Effector memory CD4-positive, alpha-beta T cell (primary cell): ENCODE data around the gene SEC24C.
"Not testable (repeated sequence)": the region's sequence is repeated elsewhere in the genome, so short reads cannot be mapped to it uniquely, and the experiment has no call there.

Experiments
- DNase-seq, 3 donors: peaks; one replicate each; pipeline ENCODE4 v3.0.0-alpha.2; 2020
- H3K27ac ChIP-seq: 2 replicates; pipeline ENCODE4 v1.7.0; 2013; ENCODE audit warnings: mild to moderate bottlenecking, low read length, moderate library complexity; ENCODE audit not compliant: insufficient read depth, poor library complexity, severe bottlenecking
- H3K27me3 ChIP-seq: replicated peaks from 2 replicates; pipeline ENCODE4 v1.7.0; 2013; ENCODE audit warnings: mild to moderate bottlenecking, low read length; ENCODE audit not compliant: insufficient read depth, control insufficient read depth, poor library complexity, severe bottlenecking
- H3K36me3 ChIP-seq: 2 replicates; pipeline ENCODE4 v1.7.0; 2013; ENCODE audit warnings: mild to moderate bottlenecking, low read length, moderate library complexity; ENCODE audit not compliant: control insufficient read depth, insufficient read depth
- H3K4me1 ChIP-seq: 2 replicates; pipeline ENCODE4 v1.7.0; 2013; ENCODE audit warnings: low read length, mild to moderate bottlenecking; ENCODE audit not compliant: control insufficient read depth, insufficient read depth, poor library complexity, severe bottlenecking
- H3K4me3 ChIP-seq: 2 replicates; pipeline ENCODE4 v1.7.0; 2013; ENCODE audit warnings: low read length, low read depth, mild to moderate bottlenecking; ENCODE audit not compliant: insufficient read depth, poor library complexity, severe bottlenecking
- H3K9me3 ChIP-seq: 2 replicates; pipeline ENCODE4 v1.7.0; 2013; ENCODE audit warnings: mild to moderate bottlenecking, low read length, moderate library complexity; ENCODE audit not compliant: control insufficient read depth

Gene SEC24C

DNA sequence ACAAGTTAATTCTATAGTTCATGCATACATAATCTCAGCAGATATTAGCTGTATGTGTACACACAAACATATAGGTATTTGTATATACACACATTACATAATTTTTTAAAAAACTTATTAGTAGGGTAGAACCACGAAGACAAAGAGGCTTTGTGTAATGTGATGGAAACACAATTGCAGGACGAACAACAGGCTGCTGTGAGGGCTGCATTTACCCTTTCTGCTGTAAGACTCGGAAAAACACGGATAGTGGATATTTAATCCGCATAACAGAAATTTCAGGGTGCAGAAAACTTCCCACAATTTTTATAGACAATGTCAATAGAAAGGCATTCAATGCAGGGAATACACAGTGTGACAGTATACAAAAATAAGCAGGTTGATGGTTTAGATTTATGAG is 32.5 kb upstream of the SEC24C start:
- H3K4me1 ChIP-seq, H3K27ac ChIP-seq, H3K27me3 ChIP-seq, H3K9me3 ChIP-seq, H3K4me3 ChIP-seq, DNase-seq: not testable (repeated sequence)
- peaks cover 14% of the 10 kb centered on the region for H3K36me3 ChIP-seq

DNA sequence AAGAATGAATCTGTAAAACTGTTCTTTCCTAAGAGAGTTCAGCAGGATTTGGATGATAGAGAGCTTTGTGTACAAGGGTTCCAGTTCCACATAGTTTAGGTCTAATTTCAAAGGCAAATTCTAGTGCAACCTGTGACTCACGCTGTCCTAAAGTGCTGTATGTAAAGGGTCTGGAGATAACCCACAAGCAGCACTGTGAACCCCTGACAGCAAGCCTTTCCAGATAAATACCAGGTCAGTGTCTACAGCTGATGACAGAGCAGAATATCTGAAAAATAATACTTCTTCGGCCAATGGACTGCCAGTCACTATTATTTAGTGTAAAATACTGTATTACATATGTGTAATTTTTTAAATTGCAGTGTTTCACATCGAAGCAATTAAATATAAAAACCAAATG is 30.3 kb upstream of the SEC24C start:
- DNase-seq, H3K4me3 ChIP-seq: not testable (repeated sequence)
- H3K36me3 ChIP-seq = peaks cover 33% of the 10 kb centered on the region

DNA sequence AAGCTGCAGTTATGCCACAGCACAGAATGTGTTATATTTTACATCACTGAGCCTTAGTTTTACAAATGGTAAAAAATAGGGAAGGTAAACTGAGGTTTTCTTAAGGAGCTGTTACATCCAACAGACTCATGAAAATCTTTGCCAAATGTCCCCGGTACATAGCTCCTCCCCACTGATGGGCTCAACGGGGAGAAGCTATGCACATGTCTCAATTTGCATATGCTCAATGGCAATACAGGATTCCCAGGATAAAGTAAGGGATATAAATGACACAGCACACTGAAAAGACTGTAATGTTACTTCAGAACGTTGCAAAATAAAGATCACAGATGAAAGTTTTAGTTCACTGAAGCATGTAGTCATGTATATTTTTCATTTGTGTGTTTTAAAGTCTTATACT is 29.7 kb upstream of the SEC24C start:
- not testable (repeated sequence) for H3K27ac ChIP-seq, H3K4me1 ChIP-seq, H3K27me3 ChIP-seq, DNase-seq, H3K4me3 ChIP-seq, H3K9me3 ChIP-seq
- peaks cover 33% of the 10 kb centered on the region for H3K36me3 ChIP-seq

More for the DNA sequence above, 30.3 kb upstream of the SEC24C start:
- H3K9me3 ChIP-seq, H3K27me3 ChIP-seq, H3K27ac ChIP-seq, H3K4me1 ChIP-seq: not testable (repeated sequence)

DNA sequence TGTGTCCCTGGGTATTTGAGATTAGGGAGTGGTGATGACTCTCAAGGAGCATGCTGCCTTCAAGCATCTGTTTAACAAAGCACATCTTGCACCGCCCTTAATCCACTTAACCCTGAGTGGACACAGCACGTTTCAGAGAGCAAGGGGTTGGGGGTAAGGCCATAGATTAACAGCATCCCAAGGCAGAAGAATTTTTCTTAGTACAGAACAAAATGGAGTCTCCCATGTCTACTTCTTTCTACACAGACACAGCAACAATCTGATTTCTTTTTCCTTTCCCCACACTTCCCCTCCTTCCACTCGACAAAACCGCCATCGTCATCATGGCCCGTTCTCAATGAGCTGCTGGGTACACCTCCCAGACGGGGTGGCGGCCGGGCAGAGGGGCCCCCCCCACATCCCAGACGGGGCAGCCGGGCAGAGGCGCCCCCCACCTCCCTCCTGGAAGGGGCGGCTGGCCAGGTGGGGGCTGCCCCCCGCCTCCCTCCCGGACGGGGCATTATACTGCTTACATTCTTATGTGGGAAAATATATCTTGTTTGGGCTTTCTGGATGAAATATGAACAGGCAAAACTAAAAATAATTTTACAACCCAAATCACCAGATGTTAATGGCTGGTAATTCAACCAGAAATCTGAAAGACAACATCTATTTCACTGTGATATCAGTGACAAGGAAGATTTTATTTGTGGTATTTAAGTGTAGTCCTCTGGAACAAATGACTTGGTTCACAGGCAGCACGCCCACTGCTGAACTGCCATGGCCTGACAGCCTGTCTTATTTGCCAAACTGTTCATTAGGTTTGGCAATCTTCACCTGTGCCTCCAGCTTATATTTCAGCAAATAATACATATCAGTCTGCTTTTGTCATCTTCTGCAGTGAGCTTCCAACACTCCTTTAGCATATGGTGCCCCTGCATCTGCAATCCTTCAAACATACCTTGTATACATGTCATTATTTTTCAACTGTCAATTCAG is 28.7 kb upstream of the SEC24C start:
- H3K27ac ChIP-seq, H3K4me3 ChIP-seq, DNase-seq, H3K9me3 ChIP-seq, H3K4me1 ChIP-seq, H3K27me3 ChIP-seq: not testable (repeated sequence)
- H3K36me3 ChIP-seq = peaks cover 33% of the 10 kb centered on the region

DNA sequence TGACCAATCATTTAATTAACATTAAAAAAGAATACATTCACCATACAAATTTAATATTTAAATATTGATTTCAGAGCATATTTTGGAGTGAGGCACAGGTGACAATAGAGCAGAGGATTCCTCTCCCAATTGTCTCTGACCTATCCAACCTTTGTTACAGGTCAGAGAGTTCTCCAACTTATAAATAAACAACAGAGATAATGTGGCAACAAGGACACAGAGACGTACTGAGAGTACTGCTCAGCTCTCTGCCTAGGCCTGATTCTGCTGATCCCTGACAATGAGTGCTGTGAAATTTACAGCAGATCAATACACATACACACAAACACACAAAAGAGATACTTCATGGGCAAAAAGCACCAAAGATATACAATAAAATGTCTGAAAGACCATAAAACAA is 27.9 kb upstream of the SEC24C start:
- H3K36me3 ChIP-seq = peaks cover 40% of the 10 kb centered on the region
- no peak for DNase-seq
- H3K9me3 ChIP-seq = no peaks in the 10 kb centered on the region
- H3K4me1 ChIP-seq = no peaks in the 10 kb centered on the region
- H3K4me3 ChIP-seq = no peak overlapping the region
- H3K27ac ChIP-seq = no peak overlapping the region
- H3K27me3 ChIP-seq = no peaks in the 10 kb centered on the region

DNA sequence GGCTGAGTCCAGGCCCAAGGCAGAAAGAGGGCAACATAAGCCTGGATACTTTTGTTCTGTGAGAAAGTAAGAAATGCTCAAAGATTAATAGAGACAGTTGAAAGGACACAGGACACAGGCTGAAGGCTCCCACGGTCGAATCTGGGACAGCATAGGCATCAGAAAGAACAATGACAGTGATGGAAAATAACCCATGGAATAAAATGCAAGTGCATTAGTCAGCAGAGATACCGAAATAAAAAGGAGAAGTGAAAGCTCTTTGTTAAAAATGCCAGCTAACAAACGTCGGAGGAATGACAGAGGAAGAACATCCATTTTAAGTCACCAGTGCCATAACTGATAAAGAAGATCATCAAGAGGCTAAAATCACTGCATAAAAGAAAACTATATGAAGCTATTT is 26.6 kb upstream of the SEC24C start:
- H3K36me3 ChIP-seq = peaks cover 51% of the 10 kb centered on the region
- no peak overlapping the region for H3K4me3 ChIP-seq
- no peaks in the 10 kb centered on the region for H3K4me1 ChIP-seq
- no peaks in the 10 kb centered on the region for H3K9me3 ChIP-seq
- no peaks in the 10 kb centered on the region for H3K27me3 ChIP-seq
- no peak overlapping the region for H3K27ac ChIP-seq
- DNase-seq = no peak

DNA sequence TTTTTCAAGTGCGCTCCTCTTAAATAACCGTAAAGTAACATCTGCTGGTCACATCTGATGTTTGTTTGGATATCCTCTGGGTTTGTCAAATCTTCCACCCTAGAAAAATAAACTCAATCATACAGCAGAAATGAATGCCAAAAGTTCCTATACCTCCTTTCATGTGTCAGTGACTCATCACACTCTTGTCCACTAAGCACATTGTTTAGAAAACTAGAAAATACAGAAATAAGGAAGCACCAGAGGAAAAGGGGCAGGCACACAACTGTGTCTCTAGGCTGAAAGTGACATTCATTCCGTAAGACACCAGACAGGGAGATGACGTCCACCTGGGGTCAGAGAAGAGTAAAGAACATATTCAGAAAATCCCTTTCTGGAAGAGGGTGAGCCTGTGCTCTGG is 23.6 kb upstream of the SEC24C start:
- not testable (repeated sequence) for H3K4me1 ChIP-seq, H3K9me3 ChIP-seq, H3K4me3 ChIP-seq, H3K27ac ChIP-seq, H3K27me3 ChIP-seq, DNase-seq
- peaks cover 49% of the 10 kb centered on the region for H3K36me3 ChIP-seq

DNA sequence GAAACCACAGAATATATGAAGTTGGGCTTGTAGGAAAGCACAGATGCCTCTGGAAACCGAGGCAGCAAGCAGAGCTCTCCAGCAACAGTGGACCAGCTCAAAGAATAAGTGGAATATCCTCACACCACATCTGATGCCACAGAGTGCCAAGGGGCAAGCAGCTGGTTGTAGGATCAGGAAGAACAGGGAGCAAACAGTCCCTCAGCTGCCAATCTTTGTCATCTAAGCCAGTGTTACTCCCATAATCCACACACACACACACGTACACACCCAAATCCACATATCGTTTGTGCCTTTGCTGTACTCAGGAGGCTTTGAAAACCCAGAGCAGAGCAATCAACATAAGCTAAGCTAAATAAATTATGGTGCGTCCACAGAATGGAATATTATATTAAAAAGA is 20.7 kb upstream of the SEC24C start:
- H3K36me3 ChIP-seq = peaks cover 38% of the 10 kb centered on the region
- H3K4me3 ChIP-seq = no peak overlapping the region
- no peaks in the 10 kb centered on the region for H3K4me1 ChIP-seq
- H3K27ac ChIP-seq = no peak overlapping the region
- no peaks in the 10 kb centered on the region for H3K27me3 ChIP-seq
- H3K9me3 ChIP-seq = no peaks in the 10 kb centered on the region
- DNase-seq = no peak

DNA sequence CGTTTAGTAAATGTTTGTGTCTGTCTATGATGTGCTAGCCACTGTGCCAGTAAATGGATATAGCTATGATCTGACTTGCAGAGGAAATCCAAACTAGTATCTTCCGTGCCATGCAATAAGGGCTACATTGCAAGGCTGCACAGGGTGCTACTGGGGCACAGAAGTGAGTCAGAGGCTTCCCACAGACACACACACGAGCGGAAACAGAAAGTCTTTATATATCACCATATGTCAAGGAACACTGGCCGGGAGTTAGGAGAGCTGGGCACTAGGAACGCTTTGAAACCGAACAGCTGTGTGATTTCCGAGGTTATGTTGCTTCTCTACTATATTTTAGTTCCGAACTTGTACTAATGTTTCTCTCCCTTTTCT is 14.4 kb upstream of the SEC24C start:
- not testable (repeated sequence) for H3K4me1 ChIP-seq, H3K27me3 ChIP-seq, H3K9me3 ChIP-seq
- Histone ChIP-seq H3K4me3 (peak overlapping the region; percentile 91), H3K36me3 (peaks cover 28% of the 10 kb centered on the region), H3K27ac (peak overlapping the region; percentile 79)
- peak in 2 of 3 donors; percentile 16 to 21 for DNase-seq

DNA sequence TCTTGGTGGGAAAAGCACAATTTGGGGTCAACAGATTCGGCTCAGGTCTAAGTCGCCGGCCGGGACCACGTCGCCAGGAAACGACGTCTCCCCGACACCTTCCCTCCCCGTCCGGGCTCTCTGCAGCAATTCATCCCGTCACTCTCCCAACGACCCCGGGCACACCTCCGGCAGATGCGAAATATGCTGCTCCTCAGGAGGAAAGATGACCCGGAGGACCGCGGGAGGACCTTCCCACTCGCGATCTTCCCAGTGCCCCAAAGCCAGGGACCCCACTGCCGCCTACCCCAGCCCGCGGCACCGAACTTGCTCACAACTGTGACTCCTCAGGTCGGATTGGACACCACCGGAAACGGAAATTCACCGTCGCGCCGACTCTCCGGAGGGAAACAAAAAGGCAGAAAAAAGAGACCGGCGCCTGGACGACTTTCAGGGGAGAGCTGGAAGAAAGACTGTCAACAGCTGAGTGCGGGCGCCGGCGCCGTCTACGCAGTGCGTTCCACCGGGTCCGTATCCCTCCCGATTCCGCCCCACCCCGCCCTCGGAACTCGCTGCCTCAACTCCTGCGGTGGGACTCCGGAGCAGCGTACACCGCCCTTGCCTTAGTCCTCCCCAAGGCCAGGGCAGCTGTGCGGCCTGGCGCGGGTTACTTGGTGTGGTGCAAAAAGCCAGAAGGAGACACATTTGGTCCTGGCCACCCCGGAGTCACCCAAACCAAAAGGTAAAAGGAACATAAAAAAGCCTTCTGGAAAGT is 13.8 kb upstream of the SEC24C start:
- Histone ChIP-seq H3K27me3 (no peaks in the 10 kb centered on the region), H3K9me3 (no peaks in the 10 kb centered on the region), H3K4me1 (no peaks in the 10 kb centered on the region), H3K4me3 (peak overlapping the region; percentile 91), H3K36me3 (peaks cover 28% of the 10 kb centered on the region), H3K27ac (peak overlapping the region; percentile 79)
- peak; percentile 72 to 86 (median 81) for DNase-seq
